Astrocyte of the hippocampus (primary cell): ENCODE measurements around the gene NMT2.

ENCODE experiments used
- DNase-seq: peaks from one replicate; pipeline ENCODE4 v3.0.0; 2011; ENCODE audit warnings: low read depth, low spot score

Gene NMT2

GRCh38 chr10:15141136-15142054, 27.1 kb downstream of the NMT2 start:
- peak; percentile 83 for DNase-seq

- no peak for DNase-seq
Observed at GRCh38 chr10:15140698-15141097, 27.8 kb downstream of the NMT2 start.

GRCh38 chr10:15137636-15138035, 30.9 kb downstream of the NMT2 start:
- DNase-seq = no peak

GRCh38 chr10:15137036-15137359, 31.5 kb downstream of the NMT2 start:
- no peak for DNase-seq

GRCh38 chr10:15136129-15137035, 32.1 kb downstream of the NMT2 start:
- DNase-seq = no peak

- DNase-seq = no peak
Observed at GRCh38 chr10:15131330-15131729, 37.2 kb downstream of the NMT2 start.

- no peak for DNase-seq
Observed at GRCh38 chr10:15124908-15125307, 43.6 kb downstream of the NMT2 start.

- DNase-seq = no peak
Observed at GRCh38 chr10:15124190-15124589, 44.3 kb downstream of the NMT2 start.

GRCh38 chr10:15123749-15124184, 44.7 kb downstream of the NMT2 start:
- peak; percentile 63 for DNase-seq

- no peak for DNase-seq
Observed at GRCh38 chr10:15122477-15123030, 45.9 kb downstream of the NMT2 start.

GRCh38 chr10:15121707-15122106, 46.8 kb downstream of the NMT2 start:
- DNase-seq = no peak

- DNase-seq = peak; percentile 45
Observed at GRCh38 chr10:15120523-15120922, 48.0 kb downstream of the NMT2 start.

GRCh38 chr10:15118615-15119014, 49.9 kb downstream of the NMT2 start:
- DNase-seq = no peak

GRCh38 chr10:15116225-15116624, 52.3 kb downstream of the NMT2 start:
- no peak for DNase-seq

- DNase-seq = peak; percentile 17
Observed at GRCh38 chr10:15113766-15114165, 54.7 kb downstream of the NMT2 start.

GRCh38 chr10:15112657-15113056, 55.8 kb downstream of the NMT2 start:
- DNase-seq = no peak

GRCh38 chr10:15106352-15107013, 62.0 kb downstream of the NMT2 start:
- peak; percentile 78 for DNase-seq

- DNase-seq = no peak
Observed at GRCh38 chr10:15103513-15103912, 65.0 kb downstream of the NMT2 start.

GRCh38 chr10:15099886-15100285, 68.6 kb downstream of the NMT2 start:
- no peak for DNase-seq

GRCh38 chr10:15097011-15097812, 71.3 kb downstream of the NMT2 start, which contains the start of gene RPP38:
Gene RPP38 (plus strand): TSS chr10:15097355. CDS start chr10:15103315, 5,960 bp downstream.
- peak; percentile 98 for DNase-seq

GRCh38 chr10:15096661-15097010, 71.9 kb downstream of the NMT2 start:
- DNase-seq = no peak
